GM12878 (cell line): Measurements from ENCODE around the gene CCDC97.

ENCODE experiments used
- CTCF ChIP-seq, 3 experiments: IDR thresholded peaks in 2 of 3; conservative IDR thresholded peaks in 1 of 3; 2 replicates each; pipeline ENCODE4 v1.5.1; 2011; ENCODE audit warnings: low read depth in 3 of 3, low read length in 3 of 3, mild to moderate bottlenecking in 3 of 3, control low read depth in 2 of 3, moderate library complexity in 2 of 3, inconsistent platforms in 1 of 3, mixed read lengths in 1 of 3; ENCODE audit not compliant: control insufficient read depth in 2 of 3, insufficient read depth in 1 of 3; ENCODE audit errors: extremely low read depth in 1 of 3
- NR2C1 ChIP-seq: fragments of 450-650 bp; IDR thresholded peaks from 2 replicates; pipeline ENCODE4 v1.6.1; 2017; ENCODE audit warnings: antibody characterized with exemption, mild to moderate bottlenecking, moderate library complexity

- TF ChIP-seq CTCF (IDR thresholded peaks at IDR 0.05 in 2 of 3, conservative IDR thresholded peaks at IDR 0.05 in 1 of 3; ENCODE audit: control insufficient read depth in 2 of 3, extremely low read depth in 1 of 3, insufficient read depth in 1 of 3, low read depth in 3 of 3, low read length in 3 of 3) (no peak), NR2C1 (no peak)
Observed at GRCh38 chr19:41327076-41327575, 17.2 kb downstream of the CCDC97 start.
